PFSK-1 (cell line): ENCODE results near the gene DIPK1A.

Experiments
- FOXP2 ChIP-seq: optimal IDR thresholded peaks from 2 replicates; pipeline ENCODE3; 2011; ENCODE audit warnings: borderline replicate concordance, control low read depth, inconsistent platforms; ENCODE audit not compliant: insufficient read depth; ENCODE audit errors: extremely low read length, extremely low read depth
- POLR2AphosphoS5 ChIP-seq: IDR thresholded peaks from 2 replicates; pipeline ENCODE4 v1.6.1; 2012; ENCODE audit warnings: low read depth, mild to moderate bottlenecking, control low read depth, low read length, moderate library complexity
- SIN3A ChIP-seq: IDR thresholded peaks from 2 replicates; pipeline ENCODE4 v1.6.1; 2012; ENCODE audit warnings: mild to moderate bottlenecking, low read length, moderate library complexity, borderline replicate concordance; ENCODE audit not compliant: insufficient read depth
- TAF1 ChIP-seq: IDR thresholded peaks from 2 replicates; pipeline ENCODE4 v1.6.1; 2012; ENCODE audit warnings: low read length, control low read depth, borderline replicate concordance; ENCODE audit not compliant: insufficient read depth
- TF ChIP-seq, protein P1 (sequence below), 2 experiments: IDR thresholded peaks; 2 replicates each; pipeline versions ENCODE4 v1.6.1 to v1.8.0; 2011 to 2012; ENCODE audit warnings: low read depth in 2 of 2, low read length in 2 of 2, control low read depth in 1 of 2, inconsistent platforms in 1 of 2, mild to moderate bottlenecking in 1 of 2, moderate library complexity in 1 of 2; ENCODE audit not compliant: insufficient read depth in 1 of 2

DIPK1A gene

GRCh38 chr1:92826792-92827191 is 134.5 kb downstream of the DIPK1A start:
- TF ChIP-seq FOXP2 = no peak
- TF ChIP-seq SIN3A = no peak

GRCh38 chr1:92822879-92823278 is 138.4 kb downstream of the DIPK1A start:
- TF ChIP-seq FOXP2 (no peak), POLR2AphosphoS5 (no peak), SIN3A (no peak), TAF1 (no peak)
- TF ChIP-seq, protein P1, sequence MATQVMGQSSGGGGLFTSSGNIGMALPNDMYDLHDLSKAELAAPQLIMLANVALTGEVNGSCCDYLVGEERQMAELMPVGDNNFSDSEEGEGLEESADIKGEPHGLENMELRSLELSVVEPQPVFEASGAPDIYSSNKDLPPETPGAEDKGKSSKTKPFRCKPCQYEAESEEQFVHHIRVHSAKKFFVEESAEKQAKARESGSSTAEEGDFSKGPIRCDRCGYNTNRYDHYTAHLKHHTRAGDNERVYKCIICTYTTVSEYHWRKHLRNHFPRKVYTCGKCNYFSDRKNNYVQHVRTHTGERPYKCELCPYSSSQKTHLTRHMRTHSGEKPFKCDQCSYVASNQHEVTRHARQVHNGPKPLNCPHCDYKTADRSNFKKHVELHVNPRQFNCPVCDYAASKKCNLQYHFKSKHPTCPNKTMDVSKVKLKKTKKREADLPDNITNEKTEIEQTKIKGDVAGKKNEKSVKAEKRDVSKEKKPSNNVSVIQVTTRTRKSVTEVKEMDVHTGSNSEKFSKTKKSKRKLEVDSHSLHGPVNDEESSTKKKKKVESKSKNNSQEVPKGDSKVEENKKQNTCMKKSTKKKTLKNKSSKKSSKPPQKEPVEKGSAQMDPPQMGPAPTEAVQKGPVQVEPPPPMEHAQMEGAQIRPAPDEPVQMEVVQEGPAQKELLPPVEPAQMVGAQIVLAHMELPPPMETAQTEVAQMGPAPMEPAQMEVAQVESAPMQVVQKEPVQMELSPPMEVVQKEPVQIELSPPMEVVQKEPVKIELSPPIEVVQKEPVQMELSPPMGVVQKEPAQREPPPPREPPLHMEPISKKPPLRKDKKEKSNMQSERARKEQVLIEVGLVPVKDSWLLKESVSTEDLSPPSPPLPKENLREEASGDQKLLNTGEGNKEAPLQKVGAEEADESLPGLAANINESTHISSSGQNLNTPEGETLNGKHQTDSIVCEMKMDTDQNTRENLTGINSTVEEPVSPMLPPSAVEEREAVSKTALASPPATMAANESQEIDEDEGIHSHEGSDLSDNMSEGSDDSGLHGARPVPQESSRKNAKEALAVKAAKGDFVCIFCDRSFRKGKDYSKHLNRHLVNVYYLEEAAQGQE (IDR thresholded peaks at IDR 0.05; ENCODE audit: insufficient read depth in 1 of 2, low read depth in 2 of 2, low read length in 2 of 2) = no peak

GRCh38 chr1:92820551-92820950 is 140.7 kb downstream of the DIPK1A start:
- TF ChIP-seq TAF1 (no peak), POLR2AphosphoS5 (no peak), SIN3A (no peak), FOXP2 (no peak)
- TF ChIP-seq, protein P1 (IDR thresholded peaks at IDR 0.05; ENCODE audit: insufficient read depth in 1 of 2, low read depth in 2 of 2, low read length in 2 of 2) = no peak

DNA sequence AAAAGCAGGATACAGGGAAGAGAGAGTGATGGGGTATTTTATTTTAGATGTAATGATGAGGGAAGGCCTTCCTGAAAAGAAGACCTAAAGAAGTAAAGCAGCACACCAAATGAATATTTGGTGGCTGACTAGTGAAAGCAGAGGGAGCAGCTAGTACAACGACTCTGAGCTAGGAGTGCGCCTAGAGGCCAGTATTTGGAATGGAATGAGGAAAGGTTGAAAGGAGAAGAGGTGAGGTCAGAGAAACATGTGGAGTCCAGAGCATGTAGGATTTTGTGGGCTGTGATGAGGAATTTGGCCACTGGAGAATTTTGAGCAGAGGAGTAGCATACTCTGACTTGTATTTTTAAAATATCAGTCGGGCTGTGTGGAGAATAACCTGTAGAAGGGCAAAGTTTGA is 141.2 kb downstream of the DIPK1A start:
- TF ChIP-seq, protein P1 (IDR thresholded peaks at IDR 0.05; ENCODE audit: insufficient read depth in 1 of 2, low read depth in 2 of 2, low read length in 2 of 2) = no peak
- TF ChIP-seq TAF1 (no peak), FOXP2 (no peak), POLR2AphosphoS5 (no peak), SIN3A (no peak)

GRCh38 chr1:92817986-92818764 is 143.1 kb downstream of the DIPK1A start:
- TF ChIP-seq POLR2AphosphoS5 (no peak), FOXP2 (no peak), TAF1 (no peak), SIN3A (no peak)
- TF ChIP-seq, protein P1 (IDR thresholded peaks at IDR 0.05; ENCODE audit: insufficient read depth in 1 of 2, low read depth in 2 of 2, low read length in 2 of 2) = no peak
